CD4-positive, alpha-beta T cell treated with Interleukin-10 for 1 hour (primary cell): ENCODE measurements around the gene APBB3.

Source experiments
- DNase-seq: peaks from one replicate; pipeline ENCODE4 v3.0.0-alpha.2; 2020

APBB3 gene

GRCh38 chr5:140574165-140574564 lies 9.8 kb upstream of the APBB3 start:
- no peak for DNase-seq

GRCh38 chr5:140573683-140574082 lies 9.3 kb upstream of the APBB3 start:
- no peak for DNase-seq

GRCh38 chr5:140571105-140571504 lies 6.7 kb upstream of the APBB3 start:
- no peak for DNase-seq

- no peak for DNase-seq
Measured at GRCh38 chr5:140570488-140570887, 6.1 kb upstream of the APBB3 start.

GRCh38 chr5:140570058-140570457 lies 5.7 kb upstream of the APBB3 start:
- DNase-seq = no peak

- peak; percentile 39 for DNase-seq
Measured at GRCh38 chr5:140569197-140569596, 4.8 kb upstream of the APBB3 start.

GRCh38 chr5:140568443-140569063 lies 4.2 kb upstream of the APBB3 start:
- no peak for DNase-seq

- DNase-seq = no peak
Measured at GRCh38 chr5:140567871-140568270, 3.5 kb upstream of the APBB3 start.

- DNase-seq = no peak
Measured at GRCh38 chr5:140567136-140567818, 2.9 kb upstream of the APBB3 start.

- no peak for DNase-seq
Measured at GRCh38 chr5:140566665-140567064, 2.3 kb upstream of the APBB3 start.

- DNase-seq = no peak
Measured at GRCh38 chr5:140565780-140566095, 1.3 kb upstream of the APBB3 start.

GRCh38 chr5:140565024-140565779 lies 804 bp upstream of the APBB3 start:
- DNase-seq = no peak

- peak; percentile 15 for DNase-seq
Measured at GRCh38 chr5:140563596-140563995, 802 bp downstream of the APBB3 start.

GRCh38 chr5:140561753-140562523 lies 2.5 kb downstream of the APBB3 start:
- DNase-seq = no peak

- no peak for DNase-seq
Measured at GRCh38 chr5:140560227-140560626, 4.2 kb downstream of the APBB3 start.

GRCh38 chr5:140558542-140558941 lies 5.9 kb downstream of the APBB3 start:
- DNase-seq = no peak

GRCh38 chr5:140557965-140558364 lies 6.4 kb downstream of the APBB3 start:
- DNase-seq = no peak

GRCh38 chr5:140557136-140557805 lies 7.1 kb downstream of the APBB3 start, which contains the start of gene SRA1:
SRA1 (minus strand) TSS chr5:140557473; CDS start chr5:140557452, 21 bp downstream.
- DNase-seq = peak; percentile 87

GRCh38 chr5:140556438-140556837 lies 8.0 kb downstream of the APBB3 start:
- DNase-seq = no peak

- no peak for DNase-seq
Measured at GRCh38 chr5:140555747-140556312, 8.6 kb downstream of the APBB3 start.

GRCh38 chr5:140554454-140554853 lies 9.9 kb downstream of the APBB3 start:
- no peak for DNase-seq

GRCh38 chr5:140553657-140554056 lies 10.7 kb downstream of the APBB3 start:
- DNase-seq = no peak
